Subcutaneous preadipocyte (primary cell): Measurements from ENCODE around the gene CLOCK. TPM values are rescaled to one million over a fixed set of nuclear protein-coding genes. Genes with fewer than 3 reads are reported as not detected.

Experiments used
- small RNA-seq: library from RNA; depleted of rRNA; stranded (forward); fragments of <200 nt; gene quantifications from one replicate; pipeline ENCODE3, GENCODE V24; 2012
- total RNA-seq: library from RNA; depleted of rRNA; stranded (reverse); fragments of >200 nt; gene quantifications from 2 replicates; pipeline ENCODE4 v1.2.3, GENCODE V29; 2012

Gene CLOCK
- 22.8 and 43.0 TPM in 2 replicates for total RNA-seq

GRCh38 chr4:55546756-55547465 is at the start of gene CLOCK:
Gene CLOCK, minus strand, starts transcription at chr4:55546909. Its CDS starts 64,124 bp downstream, at chr4:55482785.

GRCh38 chr4:55592014-55592413 is 45.3 kb upstream of the CLOCK start, which contains the start of gene PDCL2:
Gene PDCL2, minus strand, starts transcription at chr4:55592245. Its CDS starts 136 bp downstream, at chr4:55592109.

GRCh38 chr4:55395529-55396307 is 151.0 kb downstream of the CLOCK start, which contains the start of gene TMEM165:
Gene TMEM165, plus strand, starts transcription at chr4:55395957. Its CDS starts 233 bp downstream, at chr4:55396190.

Small RNAs within 50 kb of the gene (small RNA-seq; reads per million reads assigned to genes)
- not detected for gene RF00019

Other genes starting within 250 kb of the CLOCK start
- gene SRD5A3, start 200.7 kb downstream of the CLOCK start, total RNA-seq = 12.3 and 18.0 TPM in 2 replicates
- 115 and 116 TPM in 2 replicates for gene TMEM165, start 151.0 kb downstream of the CLOCK start, total RNA-seq
- not detected in 2 replicates for gene PDCL2, start 45.3 kb upstream of the CLOCK start, total RNA-seq
- gene NMU, start 89.4 kb upstream of the CLOCK start, total RNA-seq = not detected in 2 replicates